ENCODE measurements around the gene UTP18.
"Not testable (repeated sequence)": the region's sequence is repeated elsewhere in the genome, so short reads cannot be mapped to it uniquely, and the experiment has no call there.

UTP18 gene

DNA sequence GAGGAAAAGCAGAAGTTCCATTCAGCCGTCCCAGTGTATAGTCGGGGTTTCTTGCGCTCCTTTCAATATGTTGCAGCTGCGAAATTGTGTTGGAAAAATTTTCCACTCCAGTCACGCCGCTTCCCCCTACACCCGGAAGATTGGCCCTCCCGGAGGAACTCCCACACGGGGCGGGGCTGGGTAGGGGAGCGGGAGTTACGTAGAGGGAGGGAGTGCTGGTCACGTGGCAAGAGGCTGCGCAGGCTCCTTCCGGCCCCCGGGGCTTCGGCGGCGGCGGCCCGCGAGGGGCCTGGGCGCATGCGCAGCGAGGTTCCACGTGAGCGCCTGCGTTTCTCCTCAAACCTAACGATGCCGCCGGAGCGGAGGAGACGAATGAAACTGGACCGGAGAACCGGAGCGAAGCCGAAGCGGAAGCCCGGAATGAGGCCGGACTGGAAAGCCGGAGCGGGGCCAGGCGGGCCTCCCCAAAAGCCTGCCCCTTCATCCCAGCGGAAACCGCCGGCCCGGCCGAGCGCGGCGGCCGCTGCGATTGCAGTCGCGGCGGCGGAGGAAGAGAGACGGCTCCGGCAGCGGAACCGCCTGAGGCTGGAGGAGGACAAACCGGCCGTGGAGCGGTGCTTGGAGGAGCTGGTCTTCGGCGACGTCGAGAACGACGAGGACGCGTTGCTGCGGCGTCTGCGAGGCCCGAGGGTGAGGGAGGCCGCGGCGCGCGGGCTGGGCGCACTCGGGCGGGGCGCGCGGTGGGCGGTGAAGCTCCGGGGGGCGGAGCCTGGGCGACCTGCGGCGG, at the start of gene UTP18:
UTP18 (plus strand) TSS at position 310 of the 787 bp plus-strand sequence; CDS start at position 349, 39 bp downstream.
- peak; percentile 92 for DNase-seq

DNA sequence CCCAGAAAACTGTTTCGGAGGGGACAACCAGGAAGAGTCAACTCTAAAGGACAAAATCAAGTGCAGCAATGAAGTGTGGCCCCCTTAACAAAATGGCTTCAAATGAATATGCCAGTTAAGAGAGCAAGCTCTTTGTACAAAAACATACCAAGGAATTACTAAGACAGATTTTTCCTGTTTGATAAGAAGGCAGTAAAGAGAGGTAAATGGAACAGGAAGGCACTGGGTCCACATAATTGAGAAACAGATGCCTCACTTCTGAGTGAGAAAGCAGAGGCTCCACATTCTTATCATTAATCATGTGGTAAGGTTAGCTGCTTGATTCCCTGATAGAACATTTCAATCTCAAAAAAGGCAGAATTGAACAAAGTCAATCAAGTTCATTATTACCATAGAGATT, 45.4 kb upstream of the UTP18 start:
- no peak for DNase-seq

DNA sequence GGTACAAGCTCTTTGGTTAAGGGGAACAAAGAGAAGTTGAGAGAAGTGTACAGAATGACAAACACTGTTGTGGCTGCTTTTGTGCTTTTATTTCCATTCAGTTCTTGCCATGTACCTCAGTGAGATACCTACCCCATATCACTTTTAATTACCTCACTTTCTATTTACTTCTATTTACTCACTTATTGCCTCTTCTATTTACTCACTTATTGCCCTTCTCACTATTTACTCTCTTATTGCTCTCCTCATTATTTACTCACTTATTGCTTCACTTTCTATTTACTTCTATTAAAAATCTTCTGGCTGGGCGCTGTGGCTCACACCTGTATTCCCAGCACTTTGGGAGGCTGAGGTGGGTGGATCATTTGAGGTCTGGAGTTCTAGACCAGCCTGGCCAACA, 42.4 kb upstream of the UTP18 start:
- DNase-seq: no peak

DNA sequence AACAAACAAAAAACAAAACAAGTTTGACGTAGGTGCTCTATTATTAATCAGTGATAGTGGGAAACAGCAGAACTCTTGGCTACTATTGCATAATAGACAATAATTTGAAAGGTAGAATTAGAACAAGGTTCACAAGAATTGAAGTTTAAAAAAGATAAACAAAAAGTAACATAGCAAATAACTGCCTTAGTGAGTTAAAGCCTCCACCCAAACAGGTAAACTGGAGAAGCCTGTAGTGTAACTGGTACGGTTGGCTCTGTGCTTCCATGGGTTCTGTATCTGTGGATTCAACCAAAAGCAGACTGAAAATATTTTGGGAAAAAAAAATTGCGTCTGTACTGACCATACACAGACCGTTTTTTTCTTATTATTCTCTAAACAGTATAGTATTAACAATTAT, 39.0 kb upstream of the UTP18 start:
- no peak for DNase-seq

DNA sequence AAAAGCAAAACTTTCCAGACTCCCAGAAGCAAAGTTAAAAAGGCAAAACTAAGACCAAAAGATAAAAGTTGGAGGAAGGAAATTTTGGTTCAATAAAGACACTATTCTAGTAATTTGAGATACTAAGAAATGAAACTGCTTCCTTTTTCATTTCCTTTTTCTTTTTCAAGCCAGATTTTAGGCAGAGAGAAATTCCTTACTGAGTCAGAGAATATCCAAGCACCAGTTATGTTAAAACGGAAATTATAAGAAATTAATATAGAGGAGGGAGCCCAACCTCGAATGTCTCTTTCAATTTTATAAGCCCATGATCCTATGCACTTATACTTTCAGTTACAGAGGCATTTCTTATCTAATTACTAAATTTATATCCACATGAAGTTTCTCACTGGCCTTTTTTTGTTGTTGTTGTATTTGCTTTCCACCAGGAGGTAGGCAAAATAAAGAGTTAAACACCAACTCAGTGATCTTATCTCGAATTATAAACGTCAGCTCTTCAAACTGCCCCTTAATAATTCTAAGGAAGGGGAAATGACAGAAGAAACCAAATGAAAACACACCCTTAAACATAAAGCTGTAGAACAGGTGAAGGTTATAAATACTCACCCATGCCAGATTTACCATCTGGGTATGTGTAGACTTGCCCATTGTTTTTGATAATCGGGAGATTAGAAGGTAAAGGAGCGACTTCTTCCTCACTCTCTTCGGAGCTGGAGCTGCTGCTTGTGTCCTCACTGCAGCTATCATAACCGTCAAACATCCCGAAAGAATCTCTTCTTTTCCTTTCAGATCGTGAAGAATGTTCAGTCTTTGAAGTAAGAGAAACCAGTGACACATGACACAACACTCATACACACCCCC, 35.7 kb upstream of the UTP18 start:
- no peak for DNase-seq

DNA sequence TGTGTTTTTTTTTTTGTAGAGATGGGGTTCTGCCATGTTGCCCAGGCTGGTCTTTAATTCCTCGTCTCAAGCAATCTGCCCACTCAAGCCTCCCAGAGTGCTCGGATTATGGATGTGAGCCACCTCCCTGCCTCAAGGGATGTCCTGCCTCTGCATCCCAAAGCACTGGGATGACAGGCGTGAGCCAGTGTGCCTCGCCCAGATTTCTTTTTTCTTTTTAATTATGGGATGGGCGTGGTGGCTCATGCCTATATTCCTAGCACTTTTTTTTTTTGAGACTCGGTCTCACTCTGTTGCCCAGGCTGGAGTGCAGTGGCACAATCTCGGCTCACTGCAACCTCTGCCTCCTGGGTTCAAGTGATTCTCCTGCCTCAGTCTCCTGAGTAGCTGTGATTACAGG, 34.8 kb upstream of the UTP18 start:
- DNase-seq: not testable (repeated sequence)

DNA sequence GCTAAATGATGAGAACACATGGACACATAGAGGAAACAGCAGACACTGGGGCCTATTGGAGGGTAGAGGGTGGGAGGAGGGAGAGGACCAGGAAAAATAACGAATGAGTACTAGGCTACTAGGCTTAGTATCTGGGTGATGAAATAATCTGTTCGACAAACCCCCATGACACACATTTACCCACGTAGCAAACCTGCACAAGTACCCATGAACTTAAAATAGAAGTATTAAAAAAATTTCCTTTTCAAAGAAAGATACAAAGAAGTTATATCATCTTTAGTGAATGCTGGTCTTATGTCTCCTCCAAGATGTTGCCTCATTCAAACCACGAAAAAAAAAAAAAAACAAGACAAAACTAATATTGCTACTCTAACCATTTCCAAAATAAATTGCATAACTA, 32.2 kb upstream of the UTP18 start:
- DNase-seq: no peak

DNA sequence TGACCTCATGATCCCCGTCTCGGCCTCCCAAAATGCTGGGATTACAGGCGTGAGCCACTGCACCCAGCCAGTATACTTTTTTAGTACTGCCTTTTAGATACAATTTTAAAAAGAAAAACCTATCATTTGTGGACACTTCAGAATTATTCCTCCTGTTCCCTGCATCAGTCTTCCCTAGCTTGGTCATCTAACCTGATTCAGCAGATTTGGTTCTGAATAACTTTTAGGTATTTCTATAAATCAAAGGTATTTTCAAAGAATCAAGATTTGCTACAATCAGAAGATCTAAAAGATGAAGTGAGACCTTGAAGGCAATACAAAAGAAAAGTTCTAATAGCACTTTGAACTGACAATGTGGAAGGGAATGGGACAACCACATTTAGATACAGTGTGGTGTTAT, 30.5 kb upstream of the UTP18 start:
- DNase-seq: no peak

DNA sequence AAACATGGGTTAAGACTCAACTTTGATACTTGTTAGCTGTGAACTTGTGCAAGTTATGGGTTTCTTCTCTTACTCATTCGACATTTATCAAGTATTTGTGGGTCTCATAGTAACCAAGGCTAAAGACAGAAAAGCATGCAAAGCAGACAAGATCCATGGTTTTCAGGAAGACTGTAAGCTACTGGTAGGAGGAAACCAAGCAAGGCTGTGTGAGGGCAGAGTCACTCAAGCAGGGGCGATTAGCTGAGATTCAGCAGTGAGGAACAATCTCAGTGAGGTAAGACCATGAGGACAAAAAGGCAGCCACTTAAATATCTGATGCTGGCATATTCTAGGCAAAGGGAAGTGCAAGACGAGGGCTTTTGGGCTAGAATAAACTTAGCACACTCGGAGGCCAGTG, 30.0 kb upstream of the UTP18 start:
- no peak for DNase-seq

DNA sequence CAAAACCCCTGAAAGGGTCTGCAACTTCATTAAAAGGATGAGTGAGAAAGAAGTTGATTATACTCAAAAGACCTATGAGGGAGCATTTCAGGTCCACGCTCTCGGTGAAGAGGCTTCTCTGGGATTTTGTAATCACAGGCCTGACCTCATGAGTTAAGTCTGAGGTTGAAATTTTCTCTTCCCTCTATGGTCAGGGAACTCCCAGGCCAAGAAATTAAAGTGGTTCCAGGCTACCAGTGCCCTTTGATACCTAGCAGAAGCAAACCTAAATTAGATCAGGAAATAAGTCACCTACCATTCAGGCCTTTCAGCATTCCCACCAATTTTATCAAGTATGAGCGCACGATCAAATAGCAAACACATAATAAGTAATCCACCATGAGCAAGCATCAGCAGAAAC, 28.3 kb upstream of the UTP18 start:
- DNase-seq: no peak

DNA sequence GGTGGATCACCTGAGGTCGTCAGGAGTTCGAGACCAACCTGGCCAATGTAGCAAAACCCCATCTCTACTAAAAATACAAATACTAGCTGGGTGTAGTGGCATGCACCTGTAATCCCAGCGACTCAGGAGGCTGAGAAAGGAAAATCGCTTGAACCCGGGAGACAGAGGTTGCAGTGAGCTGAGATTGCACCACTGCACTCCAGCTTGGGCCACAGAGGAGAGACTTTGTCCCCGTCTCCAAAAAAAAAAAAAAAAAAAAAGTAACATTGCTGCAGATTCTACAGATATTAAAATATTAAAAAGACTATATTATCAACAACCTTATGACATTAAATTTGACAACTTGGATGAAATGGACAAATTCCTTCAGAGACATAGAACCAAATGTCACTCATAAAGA, 26.2 kb upstream of the UTP18 start:
- DNase-seq: no peak

DNA sequence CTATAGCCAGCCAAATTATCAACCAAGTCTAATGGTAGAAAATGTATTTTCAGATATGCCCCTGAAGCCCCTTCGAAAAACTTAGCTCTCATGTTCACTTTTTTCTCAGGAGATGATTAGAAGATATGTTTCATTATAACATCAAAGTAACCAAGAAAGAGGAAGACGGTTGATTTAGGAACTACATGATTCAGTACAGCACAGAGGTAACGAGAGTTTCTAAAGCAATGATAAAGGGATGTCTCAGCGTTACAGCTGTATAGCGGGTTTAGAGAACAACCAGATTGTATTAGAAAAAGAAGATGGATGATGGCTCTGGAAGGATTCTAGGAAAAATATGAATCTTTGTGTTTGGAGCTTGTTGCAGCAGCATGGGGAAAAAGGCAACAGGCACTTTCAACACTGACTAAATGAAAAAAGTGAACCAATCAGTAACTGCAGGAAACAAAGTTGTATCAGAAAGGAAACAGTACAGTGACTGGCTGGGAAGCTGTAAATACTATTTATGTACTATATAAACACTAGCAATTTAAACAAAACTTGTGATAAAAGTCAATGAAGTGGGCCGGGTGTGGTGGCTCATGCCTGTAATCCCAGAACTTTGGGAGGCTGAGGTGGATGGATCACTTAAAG, 22.0 kb upstream of the UTP18 start:
- DNase-seq: no peak

DNA sequence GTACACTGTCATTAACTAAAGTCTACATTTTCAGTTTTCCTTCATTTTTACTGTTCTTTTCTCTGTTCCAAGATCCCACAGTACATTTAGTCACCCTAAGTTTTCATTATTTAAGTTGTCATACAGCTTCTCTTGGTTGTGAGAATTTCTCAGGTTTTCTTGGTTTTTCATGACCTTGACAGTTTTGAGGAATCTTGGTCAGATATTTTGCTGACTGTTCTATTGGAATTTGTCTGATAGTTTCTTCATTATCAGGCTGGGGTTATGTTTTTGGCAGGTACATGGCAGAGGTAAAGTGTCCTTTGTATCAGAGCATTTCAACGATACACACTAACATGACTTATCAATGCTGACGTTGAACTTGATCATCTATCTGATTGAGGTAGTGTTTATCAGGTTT, 20.1 kb upstream of the UTP18 start:
- DNase-seq: no peak

DNA sequence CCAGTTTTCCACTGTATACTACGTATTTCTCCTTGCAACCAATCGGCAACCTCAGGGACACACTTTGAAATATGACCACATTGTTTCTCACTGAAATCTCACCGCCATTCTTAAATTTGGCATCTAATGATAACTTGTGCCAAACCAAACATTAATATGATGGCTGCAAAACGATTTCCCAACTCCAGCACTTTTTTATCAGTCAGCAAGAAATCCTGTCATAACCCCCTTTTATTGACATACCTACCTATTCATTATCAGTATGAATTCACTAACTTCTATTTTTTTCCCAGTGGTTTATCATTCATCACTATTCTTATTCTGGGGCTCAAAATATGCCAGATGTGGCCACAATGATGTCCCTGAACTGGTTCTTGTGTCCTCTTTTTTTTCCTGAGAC, 16.3 kb upstream of the UTP18 start:
- DNase-seq: no peak

DNA sequence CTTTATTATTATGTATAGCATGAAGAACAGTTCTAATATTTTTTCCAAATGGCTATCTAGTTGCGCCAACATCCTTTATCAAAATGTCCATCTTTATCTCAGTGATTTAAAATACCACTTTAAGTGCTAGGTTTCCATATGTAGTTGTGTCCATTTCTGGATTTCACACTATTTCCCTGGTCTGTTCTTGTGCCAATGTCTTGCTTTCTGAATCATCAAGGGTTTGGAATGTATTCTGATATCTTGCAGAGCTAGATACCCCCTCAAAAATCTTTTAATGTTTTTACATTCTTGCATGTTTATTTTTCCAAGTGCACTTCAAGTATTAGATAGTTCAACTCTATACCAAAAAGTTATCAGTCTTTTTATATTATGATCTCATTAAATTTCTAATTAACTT, 14.8 kb upstream of the UTP18 start:
- no peak for DNase-seq

DNA sequence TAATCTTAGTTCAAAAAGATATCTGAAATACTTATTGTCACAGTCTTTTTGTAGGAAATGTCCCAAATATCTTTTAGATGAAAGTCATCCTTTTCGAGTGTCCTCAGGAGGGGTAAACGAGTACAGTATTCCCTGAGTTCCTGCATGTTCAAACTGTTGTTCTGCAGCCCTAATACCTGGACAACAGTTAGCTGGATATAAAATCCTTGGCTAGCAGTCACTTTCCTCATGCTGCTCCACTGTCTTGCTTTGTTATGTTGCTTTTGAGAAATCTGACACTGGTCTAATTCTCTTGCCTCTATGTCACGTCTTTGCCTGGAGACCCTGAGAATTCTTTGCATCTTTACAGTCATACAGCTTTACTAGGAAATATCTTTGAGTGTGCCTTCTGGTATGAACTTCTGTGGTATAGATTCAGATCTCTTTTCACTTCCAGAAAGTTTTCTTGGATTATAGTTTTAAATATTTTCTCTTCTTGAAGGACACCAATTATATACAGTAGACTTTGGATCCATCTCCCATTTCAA, 10.0 kb upstream of the UTP18 start:
- no peak for DNase-seq

DNA sequence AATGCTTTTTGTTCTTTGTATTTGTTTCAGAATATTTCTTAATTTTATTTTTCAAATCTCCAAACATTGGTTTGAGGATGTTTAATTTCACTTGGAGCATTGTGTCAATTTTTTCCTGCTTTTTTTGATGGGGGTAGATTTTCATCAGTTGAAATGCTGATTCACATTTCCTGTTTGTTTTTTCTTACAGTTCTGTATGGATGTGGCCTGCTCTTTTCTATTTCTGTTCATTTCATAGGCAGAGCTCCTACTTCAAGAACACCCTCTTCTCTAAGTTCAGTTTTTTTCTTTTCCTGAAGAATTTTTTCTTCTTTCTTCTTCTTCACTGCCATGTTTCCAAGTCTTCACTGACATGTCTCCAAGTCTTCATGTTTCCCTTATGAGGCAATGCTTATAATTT, 9.3 kb upstream of the UTP18 start:
- DNase-seq: no peak

DNA sequence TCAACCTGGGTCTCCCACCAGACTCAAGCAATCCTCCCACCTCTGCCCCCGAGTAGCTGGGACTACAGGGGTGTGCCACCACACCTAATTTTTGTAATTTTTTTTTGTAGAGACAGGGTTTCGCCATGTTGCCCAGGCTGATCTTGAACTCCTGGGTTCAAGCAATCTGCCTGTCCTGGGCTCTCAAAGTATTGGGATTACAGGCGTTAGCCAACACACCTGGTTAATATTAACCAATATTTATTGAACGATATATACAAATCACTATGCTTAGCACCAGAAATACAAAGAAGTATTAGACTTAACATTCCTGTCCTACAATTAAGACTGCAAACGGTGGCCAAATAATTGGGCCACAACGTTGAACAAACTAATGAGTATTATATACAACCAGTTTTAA, 4.7 kb upstream of the UTP18 start:
- DNase-seq: no peak

DNA sequence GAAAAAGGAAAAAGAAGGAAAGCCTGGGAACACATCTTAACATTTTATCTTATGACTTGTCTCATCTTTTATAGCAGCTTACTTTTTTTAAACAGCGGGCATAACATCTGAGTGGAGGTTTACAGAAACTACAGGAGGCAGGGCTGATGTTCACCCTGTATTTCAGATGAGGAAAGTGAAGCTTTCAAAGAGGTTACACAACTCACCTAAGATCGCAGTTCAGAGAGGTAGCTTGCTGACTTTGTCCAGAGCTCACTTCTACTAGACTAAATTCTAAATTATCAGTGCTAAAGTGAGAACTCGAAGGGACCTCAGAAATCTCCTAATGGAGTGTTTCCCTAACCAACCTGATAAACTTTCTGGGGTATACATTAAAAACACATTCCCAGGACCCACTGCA, 4.2 kb upstream of the UTP18 start:
- DNase-seq: no peak

DNA sequence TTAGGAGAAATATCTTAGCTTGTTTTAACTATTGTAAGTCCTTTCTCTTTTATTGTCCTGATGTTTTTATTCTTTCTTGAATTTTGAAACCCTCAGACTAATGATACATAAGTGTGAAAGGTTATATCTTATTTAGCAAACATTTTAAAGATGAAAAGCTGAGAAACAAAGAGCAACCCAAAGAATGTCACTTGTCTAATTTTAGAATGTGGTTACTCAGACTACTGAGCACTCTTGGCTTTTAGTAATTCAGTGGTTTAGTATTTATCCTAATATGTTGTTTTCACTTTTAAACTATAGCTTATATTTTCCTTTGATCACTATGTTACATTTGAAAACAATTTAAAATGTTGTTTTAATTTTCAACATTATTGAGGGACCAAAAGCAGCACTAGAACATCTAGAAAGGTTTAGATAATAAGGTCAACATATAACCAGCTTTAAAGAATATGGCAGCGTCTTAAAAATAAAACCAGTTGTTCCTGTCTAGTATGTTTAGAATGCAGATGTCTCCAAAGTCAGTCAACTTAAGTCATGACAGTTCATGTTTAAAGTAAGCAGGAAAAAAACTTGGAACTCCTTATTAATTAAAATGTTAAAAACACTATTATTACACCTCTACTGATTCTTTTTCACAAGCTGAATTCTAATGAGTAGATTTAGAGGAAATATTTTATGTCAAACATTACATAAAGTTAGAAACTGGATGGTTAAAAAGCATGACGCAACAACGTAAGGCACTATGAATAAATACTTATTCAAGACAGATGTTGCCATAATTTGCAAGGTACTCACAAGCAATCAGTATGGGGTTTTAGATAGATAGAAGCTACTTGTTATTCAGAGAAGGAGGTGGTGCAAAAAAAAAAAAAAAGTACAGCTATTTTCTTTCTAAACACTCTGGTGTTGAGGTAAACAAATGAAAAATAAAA, 2.9 kb upstream of the UTP18 start:
- DNase-seq: no peak

DNA sequence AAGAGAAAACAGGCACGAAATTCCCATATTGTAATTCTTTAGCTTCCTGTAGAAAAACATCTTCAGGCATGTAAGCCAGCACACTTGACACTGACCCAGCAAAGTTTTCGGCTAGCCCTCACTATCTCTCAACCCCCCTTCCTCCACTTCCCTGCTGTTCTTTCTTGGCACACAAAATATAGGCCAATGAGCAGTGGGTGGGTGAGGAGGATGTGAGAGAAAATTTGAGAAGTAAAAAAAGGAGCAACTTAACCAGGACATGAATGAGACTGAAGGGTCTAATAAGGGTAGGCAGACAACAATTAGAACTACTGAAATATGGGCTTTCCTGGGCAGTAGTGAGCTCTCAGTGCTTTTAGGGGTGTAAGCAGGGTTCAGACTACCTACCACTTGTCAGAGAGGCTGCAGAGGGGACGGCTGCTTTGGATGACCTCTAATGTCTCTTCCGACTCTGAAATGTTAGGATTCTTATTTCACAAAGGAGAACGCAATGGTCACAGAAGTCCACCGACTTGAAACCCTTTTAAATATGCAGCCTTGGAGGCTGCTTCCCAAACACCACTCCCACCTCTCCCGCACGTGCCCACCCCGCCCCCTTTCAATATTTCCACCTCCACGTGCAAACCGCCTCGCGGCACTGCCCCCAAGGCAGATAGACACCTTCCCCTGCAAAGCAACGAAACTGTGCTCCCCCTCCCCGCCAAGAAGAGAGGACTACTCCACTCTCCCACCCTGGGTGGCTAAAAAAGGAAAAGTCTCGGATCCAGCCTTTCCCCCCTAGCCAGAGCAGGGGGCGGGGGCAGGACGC, 1.4 kb upstream of the UTP18 start:
- DNase-seq: no peak
